NAMALWA (cell line): ENCODE measurements around the gene TNPO1.
"Not testable (repeated sequence)": the region's sequence is repeated elsewhere in the genome, so short reads cannot be mapped to it uniquely, and the experiment has no call there.

Experiments used
- DNase-seq: peaks from one replicate; pipeline ENCODE4 v3.0.0-alpha.2; 2015; ENCODE audit warnings: low spot score

Gene TNPO1

DNA sequence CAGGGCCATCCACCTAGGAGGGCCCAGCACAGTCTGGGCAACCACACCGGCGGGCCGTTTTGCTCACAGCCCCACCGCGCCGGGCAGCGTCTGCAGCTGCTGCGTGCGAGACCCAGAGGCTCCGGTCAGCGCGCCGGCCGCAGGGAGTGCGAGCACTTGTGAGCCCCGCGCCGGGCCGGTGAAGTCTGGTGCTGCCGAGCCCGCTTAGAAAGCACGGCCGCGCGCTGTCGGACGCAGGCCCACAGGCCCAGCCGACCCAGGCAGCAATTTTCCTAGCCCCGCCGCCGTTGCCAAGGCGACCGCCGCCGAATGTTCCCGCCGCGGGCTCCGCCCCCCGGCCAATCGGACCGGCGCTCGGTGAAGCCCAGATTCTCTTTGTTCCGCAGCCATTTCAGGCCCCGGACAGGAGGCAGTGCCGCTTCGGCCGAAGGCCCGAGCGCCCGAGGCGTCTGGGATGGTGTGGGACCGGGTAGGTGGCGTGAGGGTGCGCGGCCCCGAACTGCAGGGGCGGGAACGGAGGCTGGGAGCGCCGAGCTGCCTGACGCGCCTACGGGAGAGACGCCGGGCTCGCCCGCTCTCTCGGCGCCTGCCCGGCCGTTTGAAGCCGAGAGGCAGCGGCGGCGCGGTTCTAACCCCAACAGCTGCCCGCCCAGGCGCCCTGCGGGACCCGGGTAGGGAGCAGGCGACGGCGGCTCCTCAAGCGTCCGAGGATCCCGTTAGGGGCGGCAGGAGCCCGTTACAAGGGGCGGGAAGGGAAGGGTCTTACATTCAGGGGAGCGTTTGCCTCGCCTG lies at the start of gene TNPO1:
TSS of gene TNPO1 (plus strand) at position 378 of the 792 bp plus-strand sequence. CDS start at position 455, 77 bp downstream.
- peak; percentile 92 for DNase-seq

DNA sequence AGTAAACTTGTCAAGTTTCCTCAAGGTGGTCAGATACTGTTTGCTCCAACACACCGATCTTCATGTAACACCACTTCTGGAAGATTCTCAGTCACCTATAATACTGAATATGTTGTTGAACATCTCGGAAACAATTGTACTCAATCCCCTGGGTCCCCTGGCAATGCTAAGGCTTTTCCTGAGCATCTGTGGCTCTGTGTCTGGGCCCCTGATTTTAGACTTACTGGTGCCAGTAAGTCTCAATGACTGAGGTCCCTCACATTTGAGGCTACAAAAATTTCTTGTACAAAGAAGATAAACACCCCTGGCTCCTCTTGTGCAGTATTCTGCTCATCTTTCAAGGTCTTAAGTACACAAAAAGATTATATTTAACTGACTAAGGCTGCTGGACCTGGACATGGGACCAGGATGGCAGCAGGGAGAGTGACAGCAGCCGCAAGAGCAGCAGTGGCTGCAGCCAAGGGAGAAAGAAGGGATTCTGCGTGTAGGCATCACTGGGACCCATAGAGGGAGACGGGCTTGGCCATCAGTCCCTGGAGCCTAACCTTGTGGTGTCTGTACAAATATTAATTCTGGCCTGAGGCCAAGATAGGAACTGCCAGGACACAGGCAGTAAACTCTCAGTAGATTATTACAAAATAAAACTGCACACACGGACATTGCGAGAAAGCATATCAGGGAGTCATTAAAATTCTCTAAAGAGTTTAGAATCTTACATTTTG lies 49.0 kb upstream of the TNPO1 start:
- no peak for DNase-seq

DNA sequence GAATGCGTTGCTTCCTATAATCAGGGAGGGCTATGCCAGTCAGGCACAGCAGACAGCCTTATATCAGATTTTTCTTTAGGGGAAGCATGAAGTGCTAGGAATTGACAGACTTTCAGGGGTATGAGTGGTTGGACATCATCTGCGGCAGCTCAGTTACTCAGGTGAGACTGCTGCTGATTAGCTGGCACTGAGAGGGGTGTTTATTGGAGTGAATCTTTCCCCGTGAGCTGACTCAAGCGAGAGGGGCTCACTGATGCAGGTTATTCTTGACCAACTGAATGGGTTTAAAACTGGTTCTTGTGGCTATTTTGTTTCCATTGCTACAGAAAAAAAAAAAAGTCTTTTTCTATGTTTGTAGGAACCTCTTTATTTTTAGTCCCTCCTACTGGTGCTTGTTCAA lies 46.2 kb upstream of the TNPO1 start:
- DNase-seq: no peak

DNA sequence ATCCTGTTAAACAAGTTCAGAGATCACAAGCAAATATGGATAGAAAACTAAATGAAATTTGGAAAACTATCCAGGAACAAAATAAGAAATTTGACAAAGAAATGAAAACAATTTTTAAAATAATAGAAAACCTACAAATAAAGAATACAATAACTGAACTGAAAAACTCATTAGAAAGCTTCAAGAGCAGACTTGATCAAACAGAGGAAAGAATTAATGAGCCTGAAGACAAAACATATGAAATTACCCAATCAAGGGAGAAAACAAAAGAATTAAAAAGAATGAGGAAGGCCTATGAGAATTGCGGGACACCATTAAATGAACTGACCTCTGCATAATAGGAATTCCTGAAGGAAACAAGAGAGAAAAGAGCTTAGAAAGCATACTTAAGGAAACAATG lies 39.8 kb upstream of the TNPO1 start:
- DNase-seq: no peak

DNA sequence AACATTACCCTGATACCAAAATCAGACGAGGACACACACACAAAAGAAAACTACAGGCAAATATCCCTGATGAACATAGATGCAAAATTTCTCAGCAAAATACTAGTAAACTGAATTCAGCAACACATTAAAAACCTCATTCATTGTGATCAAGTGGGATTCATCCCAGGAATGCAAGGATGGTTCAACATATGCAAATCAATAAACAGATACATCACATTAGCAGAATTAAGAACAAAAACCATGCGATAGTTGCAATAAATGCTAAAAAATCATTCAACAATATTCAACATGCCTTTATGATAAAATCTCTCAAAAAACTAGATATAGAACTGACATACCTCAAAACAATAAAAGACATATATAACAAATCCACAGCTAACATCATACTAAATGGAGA lies 36.9 kb upstream of the TNPO1 start:
- DNase-seq: no peak

DNA sequence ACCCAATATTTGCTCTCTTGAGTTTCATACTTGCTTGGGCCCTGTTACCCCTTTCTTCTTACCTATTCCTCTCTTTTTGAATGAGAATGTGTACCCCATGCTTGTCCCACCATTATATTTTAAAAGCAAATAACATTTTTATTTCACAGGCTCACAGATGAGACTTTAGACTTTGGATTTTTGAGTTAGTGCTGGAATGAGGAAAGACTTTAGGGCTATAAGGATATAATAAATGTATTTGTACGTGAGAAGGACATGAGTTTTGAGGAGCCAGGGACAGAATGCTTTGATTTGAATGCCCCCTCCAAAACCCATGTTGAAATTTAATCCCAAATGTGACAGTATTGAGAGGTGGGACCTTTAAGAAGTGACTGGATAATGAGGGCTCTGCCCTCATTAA lies 33.1 kb upstream of the TNPO1 start:
- no peak for DNase-seq

DNA sequence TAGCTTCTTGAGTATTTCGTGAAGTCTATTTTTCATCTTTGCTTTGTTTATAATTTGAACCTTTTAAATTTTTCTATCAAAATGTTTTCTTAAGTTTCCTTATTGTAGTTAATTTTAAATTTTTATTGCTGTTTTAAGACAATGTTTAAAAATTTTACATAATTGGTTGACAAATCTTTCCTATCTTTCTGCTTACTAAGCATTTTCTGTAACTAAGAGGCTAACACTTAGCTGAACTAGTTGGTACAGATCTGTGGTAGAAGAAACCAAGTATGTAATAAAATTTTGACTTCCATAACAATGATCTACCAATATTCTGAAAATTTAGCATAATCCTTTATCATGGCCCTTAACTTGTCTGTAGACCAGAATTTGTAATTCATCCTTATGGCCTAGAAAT lies 32.3 kb upstream of the TNPO1 start:
- DNase-seq: no peak

DNA sequence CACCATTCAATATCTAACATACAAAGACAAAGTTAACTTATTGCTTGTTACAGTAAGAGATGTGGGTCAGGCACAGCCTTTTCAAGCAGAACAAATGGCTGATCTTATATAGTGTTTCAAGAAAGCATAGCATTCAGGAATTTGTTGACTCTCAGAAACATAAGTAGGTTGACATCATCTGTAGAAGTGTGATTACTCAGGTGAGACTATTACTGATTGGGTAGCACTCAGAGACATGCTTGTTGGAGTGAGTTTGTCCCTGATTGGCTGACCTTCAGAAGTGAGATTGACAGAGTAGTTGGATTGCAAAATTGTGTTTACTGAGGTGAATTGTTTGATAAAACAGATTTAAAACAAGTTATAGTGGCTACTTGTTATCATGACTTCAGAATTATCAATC lies 30.7 kb upstream of the TNPO1 start:
- DNase-seq: no peak

DNA sequence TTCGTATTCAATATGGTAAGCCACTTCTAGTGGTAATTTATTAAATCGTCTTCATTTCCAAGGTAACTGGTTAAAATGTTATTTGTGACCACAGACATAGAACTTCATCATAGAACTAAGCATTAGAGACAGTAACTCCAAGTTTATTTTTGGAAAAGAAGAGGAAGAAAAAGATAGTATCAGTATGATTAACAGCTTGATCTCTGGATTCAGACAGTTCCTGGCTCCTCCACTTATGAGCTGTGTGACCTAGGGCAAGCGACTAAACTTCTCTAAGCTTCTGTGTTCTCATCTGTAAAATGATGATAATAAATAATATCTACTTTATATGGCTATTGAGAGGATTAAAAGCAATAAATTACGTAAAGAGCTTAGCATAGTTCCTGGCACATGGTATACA lies 29.8 kb upstream of the TNPO1 start:
- no peak for DNase-seq

DNA sequence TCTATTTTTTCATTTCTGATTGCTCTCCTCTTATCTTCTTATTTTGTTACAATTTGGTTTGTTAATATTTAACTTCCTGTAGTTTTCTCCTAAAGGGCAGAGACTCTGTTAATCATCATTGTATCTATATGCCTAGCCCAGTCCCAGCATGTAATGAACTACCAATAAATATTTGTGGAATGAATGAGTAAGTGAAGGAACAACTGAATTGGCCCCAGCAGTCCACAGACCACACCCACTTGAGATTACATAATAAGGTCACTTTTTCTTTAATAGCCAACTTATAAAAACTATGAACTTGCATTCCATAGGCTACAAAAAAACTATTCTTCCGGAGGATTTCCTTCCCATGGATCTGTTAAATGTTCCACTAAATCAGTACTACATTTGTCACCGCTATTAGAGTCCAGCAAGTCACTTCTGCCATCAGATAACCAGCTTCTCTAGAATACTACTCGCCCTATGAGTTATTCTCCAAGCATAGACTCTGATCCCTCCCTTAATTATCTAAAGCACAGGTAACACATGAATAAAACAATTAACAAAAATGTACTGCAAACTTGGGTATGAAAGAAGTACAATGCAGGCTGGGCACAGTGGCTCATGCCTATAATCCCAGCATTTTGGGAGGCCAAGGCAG lies 27.5 kb upstream of the TNPO1 start:
- DNase-seq: no peak

DNA sequence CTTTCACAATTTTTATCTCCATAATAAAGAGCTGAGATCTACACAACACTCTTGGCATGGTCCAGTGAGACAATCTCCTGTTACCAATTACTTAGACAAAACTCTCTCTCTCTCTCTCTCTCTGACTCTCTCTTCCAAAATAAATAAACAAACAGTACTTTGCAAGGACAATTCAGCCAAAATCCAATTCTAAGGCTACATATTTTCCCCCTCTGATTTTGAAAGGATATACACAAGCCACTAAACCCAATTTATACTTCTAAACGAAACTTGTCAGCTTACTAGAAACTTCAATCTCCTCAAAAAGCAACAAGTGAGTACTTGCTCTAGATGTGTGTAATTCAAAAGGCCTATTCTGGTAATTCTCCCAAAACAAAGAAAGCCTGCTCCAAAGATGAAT lies 26.3 kb upstream of the TNPO1 start:
- DNase-seq: no peak

DNA sequence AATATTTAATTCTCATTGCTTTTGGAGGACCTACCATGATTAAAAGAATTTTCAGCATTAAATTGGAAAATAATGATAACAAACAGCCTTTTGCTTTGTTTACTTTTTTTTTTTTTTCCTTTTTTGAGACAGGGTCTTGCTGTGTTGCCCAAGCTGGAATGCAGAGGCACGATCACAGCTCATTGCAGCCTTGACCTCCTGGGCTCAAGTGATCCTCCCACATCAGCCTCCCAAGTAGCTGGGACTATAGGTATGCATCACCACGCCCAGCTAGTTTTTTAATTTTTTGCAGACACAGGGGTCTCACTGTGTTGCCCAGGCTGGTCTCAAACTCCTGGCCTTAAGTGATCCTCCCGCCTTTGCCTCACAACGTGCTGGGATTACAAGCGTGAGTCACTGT lies 23.8 kb upstream of the TNPO1 start:
- not testable (repeated sequence) for DNase-seq

DNA sequence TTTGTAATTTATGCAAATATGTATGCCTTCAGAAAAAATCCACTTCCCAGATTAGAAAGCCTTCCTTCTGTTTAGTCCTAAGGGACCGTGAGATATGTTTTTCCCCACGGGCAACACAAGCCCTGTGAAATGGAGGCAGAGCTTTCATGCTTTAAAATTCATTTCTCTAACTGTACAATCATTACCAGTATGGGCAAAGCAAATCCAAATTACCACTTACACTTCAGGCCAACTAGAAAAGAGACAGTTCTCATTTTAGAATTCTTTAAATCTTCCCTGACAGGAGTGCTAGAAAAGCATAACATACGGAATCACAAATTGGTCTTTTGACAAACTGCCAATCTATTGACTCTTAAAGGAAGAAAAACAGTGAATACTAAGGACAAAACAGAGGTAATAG lies 20.5 kb upstream of the TNPO1 start:
- no peak for DNase-seq

DNA sequence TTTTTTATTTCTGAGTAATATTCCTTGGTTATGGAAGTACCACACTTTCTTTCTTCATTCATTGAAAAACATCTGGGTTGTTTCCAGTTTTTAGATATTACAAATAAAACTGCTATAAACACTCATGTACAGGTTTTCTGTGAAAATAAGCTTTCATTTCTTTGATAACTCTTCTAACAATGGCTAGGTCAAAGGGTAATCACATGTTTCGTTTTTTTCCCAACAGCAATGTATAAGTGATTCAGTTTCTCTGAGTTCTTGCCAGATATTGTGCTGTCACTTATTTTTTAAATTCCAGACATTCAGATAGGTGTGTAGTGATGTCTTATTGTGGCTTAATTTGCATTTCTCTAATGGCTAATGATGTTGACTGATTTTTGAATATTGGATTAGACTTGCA lies 16.7 kb upstream of the TNPO1 start:
- no peak for DNase-seq

DNA sequence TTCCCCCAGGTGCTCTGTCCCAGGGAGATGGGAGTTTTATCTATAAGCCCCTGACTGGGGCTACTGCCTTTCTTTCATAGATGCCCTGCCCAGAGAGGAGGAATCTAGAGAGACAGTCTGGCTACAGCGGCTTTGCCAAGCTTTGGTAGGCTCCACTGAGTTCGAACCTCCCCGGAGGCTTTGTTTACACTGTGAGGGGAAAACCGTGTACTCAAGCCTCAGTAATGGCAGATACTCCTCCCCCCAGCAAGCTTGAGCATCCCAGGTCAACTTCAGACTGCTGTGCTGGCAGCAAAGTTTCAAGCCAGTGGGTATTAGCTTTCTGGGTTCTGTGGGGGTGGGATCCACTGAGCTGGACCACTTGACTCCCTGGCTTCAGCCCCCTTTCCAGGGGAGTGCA lies 7.8 kb upstream of the TNPO1 start:
- not testable (repeated sequence) for DNase-seq

DNA sequence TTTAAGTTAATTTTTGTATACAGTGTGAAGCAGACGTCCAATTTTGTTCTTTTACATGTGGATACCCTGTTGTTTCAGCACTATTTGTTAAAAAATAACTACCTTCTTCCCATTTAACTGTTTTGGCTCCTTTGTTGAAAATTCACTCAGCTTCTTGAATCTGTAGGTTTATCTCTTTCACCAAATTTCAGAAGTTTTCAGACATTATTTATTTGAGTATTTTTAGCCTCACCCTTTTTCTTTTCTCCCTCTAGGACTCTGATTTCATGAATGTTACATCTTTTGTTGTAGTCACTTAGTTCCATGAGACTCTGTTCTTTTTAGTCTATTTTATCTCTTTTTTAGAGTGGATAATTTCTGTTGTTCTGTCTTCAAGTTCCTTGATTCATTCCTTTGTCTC lies 4.6 kb upstream of the TNPO1 start:
- DNase-seq: no peak

DNA sequence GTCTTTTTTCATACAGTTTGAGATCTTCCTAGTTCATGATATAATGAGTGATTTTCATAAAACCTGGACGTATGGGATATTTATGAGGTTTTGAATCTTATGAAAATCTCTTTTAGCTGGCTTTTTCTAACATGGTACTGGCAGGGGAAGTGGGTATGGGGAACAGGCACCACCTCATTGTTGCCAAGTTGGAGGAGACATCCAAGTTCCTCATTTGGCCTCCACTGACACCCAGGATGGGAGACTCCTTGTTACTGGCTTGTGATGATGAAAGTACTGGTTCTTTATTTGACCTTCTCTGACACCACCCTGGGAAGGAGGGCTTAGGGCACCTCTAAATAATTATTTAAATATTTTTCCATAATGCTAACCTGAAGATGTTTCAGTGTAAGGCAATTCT lies 4.0 kb upstream of the TNPO1 start:
- DNase-seq: no peak

DNA sequence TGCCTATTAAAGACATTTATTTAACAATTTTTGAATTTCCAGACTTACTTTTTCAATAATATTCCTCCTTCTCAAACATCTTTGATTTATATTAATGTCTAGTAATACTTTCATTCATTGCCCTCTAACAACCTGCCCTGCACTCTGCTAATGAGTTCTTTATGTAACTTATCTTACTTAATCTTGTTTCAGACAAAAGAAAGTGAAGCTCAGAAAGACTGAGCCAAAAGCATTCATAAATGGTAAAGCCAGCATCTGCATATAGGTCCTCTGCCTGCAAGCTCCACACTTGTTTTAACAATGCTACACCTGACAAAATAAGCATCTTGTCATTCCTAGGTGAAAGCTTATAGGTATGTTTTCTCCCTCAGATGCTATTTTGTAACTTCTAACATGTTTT lies 2.4 kb upstream of the TNPO1 start:
- no peak for DNase-seq

DNA sequence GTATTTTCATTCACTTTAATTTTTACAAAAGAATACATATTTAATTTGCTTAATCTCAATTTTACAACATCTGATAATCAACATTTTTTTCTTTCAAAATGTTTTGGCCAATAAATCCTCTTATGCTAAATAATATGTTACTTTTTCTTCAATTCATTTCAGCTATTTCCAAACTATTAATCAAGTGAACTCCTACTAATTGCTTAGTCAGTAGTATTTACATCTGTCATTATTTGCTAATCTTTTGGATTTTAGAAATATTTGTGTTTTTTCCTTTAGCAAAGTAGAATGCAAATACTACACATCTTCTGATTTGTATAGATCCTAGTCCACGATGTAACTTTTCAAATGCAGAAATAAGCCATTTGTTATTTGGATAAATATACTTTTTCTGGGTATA lies 1.6 kb upstream of the TNPO1 start:
- no peak for DNase-seq

DNA sequence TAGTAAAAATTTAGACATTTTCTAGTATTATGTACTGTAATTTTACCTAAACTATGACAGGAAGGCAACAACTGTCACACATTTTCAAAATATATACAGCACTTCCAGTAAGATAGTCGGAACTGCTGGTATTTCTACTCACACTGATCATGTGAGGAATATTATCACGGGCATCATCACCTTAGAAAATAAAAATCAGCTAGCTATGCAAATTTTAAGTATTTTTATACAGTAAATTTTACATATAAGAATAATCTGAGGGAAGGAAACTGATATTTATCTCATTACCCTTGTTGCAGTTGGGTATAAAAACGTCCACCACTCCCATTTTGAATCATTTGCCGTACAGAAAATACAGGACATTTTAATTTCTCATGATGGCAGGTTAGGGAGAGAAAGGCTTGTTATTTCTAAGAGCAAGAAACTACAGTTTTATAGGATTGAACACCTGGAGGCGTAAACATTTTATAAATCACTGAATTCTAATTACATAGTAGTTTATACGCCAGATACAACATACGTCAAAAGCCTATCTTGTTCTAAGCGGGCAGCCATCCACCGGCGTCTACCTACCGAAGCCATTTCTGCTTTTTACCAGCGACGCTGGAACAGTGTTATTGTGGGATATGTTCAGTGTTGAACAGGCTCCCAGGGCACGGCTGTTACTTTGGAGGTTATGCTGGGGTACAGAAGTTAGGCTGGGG lies 729 bp upstream of the TNPO1 start:
- DNase-seq: peak; percentile 80

DNA sequence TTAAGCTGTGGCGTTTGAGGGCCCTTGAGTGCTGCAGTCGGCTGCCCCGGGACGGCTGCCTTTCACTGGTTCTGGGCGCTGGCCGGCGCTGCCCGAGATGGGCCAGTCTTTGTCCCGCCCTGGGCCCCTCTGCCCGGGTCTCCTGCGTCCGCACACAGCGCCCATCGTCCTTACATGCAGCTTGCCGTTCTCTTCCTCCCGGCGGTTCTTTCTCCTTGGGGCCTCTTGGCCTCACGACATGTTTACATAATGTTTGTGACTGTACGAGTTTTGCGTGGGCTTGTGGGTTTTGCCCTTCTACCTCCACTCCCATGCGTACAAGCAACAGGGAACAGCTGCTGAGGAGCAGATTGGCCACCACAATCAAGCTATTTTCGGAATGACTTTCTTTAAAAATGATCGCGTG lies 618 bp downstream of the TNPO1 start:
- peak; percentile 68 for DNase-seq

DNA sequence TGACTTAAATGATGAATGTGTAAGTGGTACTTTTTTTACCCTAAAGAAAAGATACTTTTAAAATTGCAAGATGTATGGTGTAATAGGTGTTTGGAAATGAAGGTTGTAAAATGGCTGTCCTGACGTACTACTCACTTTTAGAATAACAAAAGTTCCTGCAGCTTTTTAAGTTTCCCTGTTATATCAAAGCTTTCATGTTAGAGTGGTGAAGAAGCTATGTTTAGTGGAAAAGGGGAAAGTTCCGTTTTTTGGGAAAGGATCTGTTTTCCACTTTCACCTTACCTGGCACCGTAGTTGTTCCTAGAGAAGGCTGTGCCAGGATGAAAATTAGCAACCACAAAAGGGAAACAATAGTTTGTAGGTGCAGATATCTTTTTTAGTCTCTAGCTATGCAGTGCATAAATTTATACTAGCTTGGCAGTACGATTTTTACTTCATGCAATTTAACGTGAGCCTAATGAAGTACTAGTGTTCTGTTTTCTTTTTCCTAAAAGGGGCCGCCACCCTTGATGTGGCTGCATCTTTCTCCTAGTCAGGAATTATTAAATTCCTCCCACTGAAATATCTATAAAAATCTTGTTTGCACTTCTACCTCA lies 1.3 kb downstream of the TNPO1 start:
- peak; percentile 43 for DNase-seq
